ENCODE results near the gene PRR7. TPM values are rescaled to one million over a fixed set of nuclear protein-coding genes. Genes with fewer than 3 reads are reported as not detected.

The PRR7 gene
- polyA plus RNA-seq, 1 donor from 2014 or later = 46.6 TPM

GRCh38 chr5:177445917-177446199, 756 bp upstream of the PRR7 start:
- Histone ChIP-seq H3K27me3 (ENCODE audit: insufficient read depth, low read depth, low read length) (no peaks in the 10 kb centered on the region), H3K4me2 (ENCODE audit: low read length) (peak overlapping the region; percentile 92), H3K36me3 (ENCODE audit: insufficient read depth, low read length) (no peaks in the 10 kb centered on the region), H3K4me3 (ENCODE audit: low read length) (peak overlapping the region; percentile 97), H3K9me2 (ENCODE audit: insufficient read depth, low read length) (no peaks in the 10 kb centered on the region), H3K27ac (ENCODE audit: low read length) (peak overlapping the region; percentile 88), H3F3A (ENCODE audit: insufficient read depth, low read length, poor library complexity, severe bottlenecking) (no peaks in the 10 kb centered on the region), H4K20me1 (ENCODE audit: insufficient read depth) (no peaks in the 10 kb centered on the region), H3K9ac (ENCODE audit: low read length) (peak overlapping the region; percentile 91), H2AFZ (ENCODE audit: low read depth, low read length) (no peak overlapping the region), H3K79me2 (replicated peaks; ENCODE audit: insufficient read depth, low read length) (peaks cover 36% of the 10 kb centered on the region), H3K9me3 (ENCODE audit: low read length) (no peaks in the 10 kb centered on the region)
- TF ChIP-seq, protein P1, sequence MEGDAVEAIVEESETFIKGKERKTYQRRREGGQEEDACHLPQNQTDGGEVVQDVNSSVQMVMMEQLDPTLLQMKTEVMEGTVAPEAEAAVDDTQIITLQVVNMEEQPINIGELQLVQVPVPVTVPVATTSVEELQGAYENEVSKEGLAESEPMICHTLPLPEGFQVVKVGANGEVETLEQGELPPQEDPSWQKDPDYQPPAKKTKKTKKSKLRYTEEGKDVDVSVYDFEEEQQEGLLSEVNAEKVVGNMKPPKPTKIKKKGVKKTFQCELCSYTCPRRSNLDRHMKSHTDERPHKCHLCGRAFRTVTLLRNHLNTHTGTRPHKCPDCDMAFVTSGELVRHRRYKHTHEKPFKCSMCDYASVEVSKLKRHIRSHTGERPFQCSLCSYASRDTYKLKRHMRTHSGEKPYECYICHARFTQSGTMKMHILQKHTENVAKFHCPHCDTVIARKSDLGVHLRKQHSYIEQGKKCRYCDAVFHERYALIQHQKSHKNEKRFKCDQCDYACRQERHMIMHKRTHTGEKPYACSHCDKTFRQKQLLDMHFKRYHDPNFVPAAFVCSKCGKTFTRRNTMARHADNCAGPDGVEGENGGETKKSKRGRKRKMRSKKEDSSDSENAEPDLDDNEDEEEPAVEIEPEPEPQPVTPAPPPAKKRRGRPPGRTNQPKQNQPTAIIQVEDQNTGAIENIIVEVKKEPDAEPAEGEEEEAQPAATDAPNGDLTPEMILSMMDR (IDR thresholded peaks at IDR 0.05; ENCODE audit: poor library complexity, severe bottlenecking) = no peak
- TF ChIP-seq EZH2 (IDR thresholded peaks at IDR 0.05; ENCODE audit: borderline replicate concordance, insufficient read depth, low read length, poor library complexity, severe bottlenecking) (no peak), POLR2AphosphoS5 (IDR thresholded peaks at IDR 0.05) (no peak), SMC3 (conservative IDR thresholded peaks at IDR 0.05; ENCODE audit: poor library complexity) (no peak), TAF1 (IDR thresholded peaks at IDR 0.05; ENCODE audit: low read depth) (no peak)

GRCh38 chr5:177447066-177447610, 524 bp downstream of the PRR7 start:
- peak overlapping the region; percentile 88 for H3K27ac ChIP-seq (ENCODE audit: low read length)
- H3K9me2 ChIP-seq (ENCODE audit: insufficient read depth, low read length) = no peaks in the 10 kb centered on the region
- peak overlapping the region; percentile 91 for H3K9ac ChIP-seq (ENCODE audit: low read length)
- no peaks in the 10 kb centered on the region for H3K27me3 ChIP-seq (ENCODE audit: insufficient read depth, low read depth, low read length)
- no peak overlapping the region for H3K4me2 ChIP-seq (ENCODE audit: low read length)
- TF ChIP-seq, protein P2, sequence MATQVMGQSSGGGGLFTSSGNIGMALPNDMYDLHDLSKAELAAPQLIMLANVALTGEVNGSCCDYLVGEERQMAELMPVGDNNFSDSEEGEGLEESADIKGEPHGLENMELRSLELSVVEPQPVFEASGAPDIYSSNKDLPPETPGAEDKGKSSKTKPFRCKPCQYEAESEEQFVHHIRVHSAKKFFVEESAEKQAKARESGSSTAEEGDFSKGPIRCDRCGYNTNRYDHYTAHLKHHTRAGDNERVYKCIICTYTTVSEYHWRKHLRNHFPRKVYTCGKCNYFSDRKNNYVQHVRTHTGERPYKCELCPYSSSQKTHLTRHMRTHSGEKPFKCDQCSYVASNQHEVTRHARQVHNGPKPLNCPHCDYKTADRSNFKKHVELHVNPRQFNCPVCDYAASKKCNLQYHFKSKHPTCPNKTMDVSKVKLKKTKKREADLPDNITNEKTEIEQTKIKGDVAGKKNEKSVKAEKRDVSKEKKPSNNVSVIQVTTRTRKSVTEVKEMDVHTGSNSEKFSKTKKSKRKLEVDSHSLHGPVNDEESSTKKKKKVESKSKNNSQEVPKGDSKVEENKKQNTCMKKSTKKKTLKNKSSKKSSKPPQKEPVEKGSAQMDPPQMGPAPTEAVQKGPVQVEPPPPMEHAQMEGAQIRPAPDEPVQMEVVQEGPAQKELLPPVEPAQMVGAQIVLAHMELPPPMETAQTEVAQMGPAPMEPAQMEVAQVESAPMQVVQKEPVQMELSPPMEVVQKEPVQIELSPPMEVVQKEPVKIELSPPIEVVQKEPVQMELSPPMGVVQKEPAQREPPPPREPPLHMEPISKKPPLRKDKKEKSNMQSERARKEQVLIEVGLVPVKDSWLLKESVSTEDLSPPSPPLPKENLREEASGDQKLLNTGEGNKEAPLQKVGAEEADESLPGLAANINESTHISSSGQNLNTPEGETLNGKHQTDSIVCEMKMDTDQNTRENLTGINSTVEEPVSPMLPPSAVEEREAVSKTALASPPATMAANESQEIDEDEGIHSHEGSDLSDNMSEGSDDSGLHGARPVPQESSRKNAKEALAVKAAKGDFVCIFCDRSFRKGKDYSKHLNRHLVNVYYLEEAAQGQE (IDR thresholded peaks at IDR 0.05; ENCODE audit: borderline replicate concordance) = no peak
- TF ChIP-seq RAD21 (conservative IDR thresholded peaks at IDR 0.05) (no peak), POLR2AphosphoS5 (IDR thresholded peaks at IDR 0.05) (peak; percentile 6)
- no peaks in the 10 kb centered on the region for H3K36me3 ChIP-seq (ENCODE audit: insufficient read depth, low read length)
- no peak overlapping the region for H2AFZ ChIP-seq (ENCODE audit: low read depth, low read length)
- peaks cover 36% of the 10 kb centered on the region for H3K79me2 ChIP-seq (replicated peaks; ENCODE audit: insufficient read depth, low read length)
- no peaks in the 10 kb centered on the region for H3K9me3 ChIP-seq (ENCODE audit: low read length)
- H3F3A ChIP-seq (ENCODE audit: insufficient read depth, low read length, poor library complexity, severe bottlenecking) = no peaks in the 10 kb centered on the region
- no peaks in the 10 kb centered on the region for H4K20me1 ChIP-seq (ENCODE audit: insufficient read depth)
- H3K4me3 ChIP-seq (ENCODE audit: low read length) = peak overlapping the region; percentile 97

DNA sequence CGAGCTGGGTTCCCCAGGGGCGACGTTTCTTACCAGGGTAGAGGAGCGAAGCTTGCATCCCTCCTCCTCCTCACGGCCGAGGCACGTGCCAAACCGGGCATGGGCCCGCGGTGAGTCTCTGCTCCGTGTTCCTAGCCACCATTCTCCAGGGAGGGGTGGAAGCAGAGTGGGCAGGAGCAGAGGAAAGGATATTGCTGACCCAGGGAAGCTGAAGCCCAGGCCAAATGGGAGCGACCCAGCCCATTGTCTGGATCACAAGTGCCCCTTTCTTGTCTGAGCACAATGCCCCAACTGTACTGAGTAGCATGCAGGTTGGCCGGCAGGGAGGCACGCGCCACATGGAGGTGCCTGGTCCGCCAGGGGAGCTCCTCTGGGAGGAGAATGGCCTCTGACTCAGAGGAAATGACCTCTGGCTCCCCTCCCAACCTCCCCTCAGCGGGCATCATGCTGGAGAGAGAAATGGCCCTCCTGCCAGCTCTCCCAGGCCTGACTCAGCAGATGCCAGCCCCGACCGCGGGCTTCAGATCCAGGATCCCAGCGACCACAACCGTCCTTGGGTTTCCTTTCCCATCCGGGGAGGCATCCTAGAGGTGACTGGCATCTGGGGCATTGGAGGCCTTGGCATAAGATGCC, 1.1 kb downstream of the PRR7 start:
- H2AFZ ChIP-seq (ENCODE audit: low read depth, low read length) = no peak overlapping the region
- peak overlapping the region; percentile 70 for H3K27ac ChIP-seq (ENCODE audit: low read length)
- H3K9ac ChIP-seq (ENCODE audit: low read length) = peak overlapping the region; percentile 91

More for the DNA sequence above, 1.1 kb downstream of the PRR7 start:
- peak overlapping the region; percentile 97 for H3K4me3 ChIP-seq (ENCODE audit: low read length)
- H3K27me3 ChIP-seq (ENCODE audit: insufficient read depth, low read depth, low read length) = no peaks in the 10 kb centered on the region
- H3F3A ChIP-seq (ENCODE audit: insufficient read depth, low read length, poor library complexity, severe bottlenecking) = no peaks in the 10 kb centered on the region
- H3K36me3 ChIP-seq (ENCODE audit: insufficient read depth, low read length) = no peaks in the 10 kb centered on the region
- no peak for TF ChIP-seq EP300 (conservative IDR thresholded peaks at IDR 0.05; ENCODE audit: poor library complexity, severe bottlenecking)
- TF ChIP-seq SMC3 (conservative IDR thresholded peaks at IDR 0.05; ENCODE audit: poor library complexity) = no peak
- TF ChIP-seq, protein P1 (IDR thresholded peaks at IDR 0.05; ENCODE audit: poor library complexity, severe bottlenecking) = no peak
- TF ChIP-seq POLR2AphosphoS5 (IDR thresholded peaks at IDR 0.05) = no peak
- TF ChIP-seq EZH2 (IDR thresholded peaks at IDR 0.05; ENCODE audit: borderline replicate concordance, insufficient read depth, low read length, poor library complexity, severe bottlenecking) = no peak
- no peak for TF ChIP-seq MXI1 (conservative IDR thresholded peaks at IDR 0.05; ENCODE audit: poor library complexity, severe bottlenecking)
- no peak for TF ChIP-seq RAD21 (conservative IDR thresholded peaks at IDR 0.05)
- TF ChIP-seq, protein P2 (IDR thresholded peaks at IDR 0.05; ENCODE audit: borderline replicate concordance) = no peak
- TF ChIP-seq TAF1 (IDR thresholded peaks at IDR 0.05; ENCODE audit: low read depth) = no peak
- no peaks in the 10 kb centered on the region for H3K9me3 ChIP-seq (ENCODE audit: low read length)
- H3K4me2 ChIP-seq (ENCODE audit: low read length) = peak overlapping the region; percentile 92
- H3K79me2 ChIP-seq (replicated peaks; ENCODE audit: insufficient read depth, low read length) = peaks cover 36% of the 10 kb centered on the region
- H3K9me2 ChIP-seq (ENCODE audit: insufficient read depth, low read length) = no peaks in the 10 kb centered on the region
- no peaks in the 10 kb centered on the region for H4K20me1 ChIP-seq (ENCODE audit: insufficient read depth)
